GM18867 (cell line): Measurements from ENCODE around the gene PRKCQ.
"Not testable (repeated sequence)": the region's sequence is repeated elsewhere in the genome, so short reads cannot be mapped to it uniquely, and the experiment has no call there.

Experiments used
- ATAC-seq: cut with Tn5 transposase; IDR thresholded peaks from one replicate; pipeline ENCODE4 v1.9.1; 2021; ENCODE audit warnings: mild to moderate bottlenecking, moderate library complexity; ENCODE audit not compliant: unreplicated experiment

Gene PRKCQ

GRCh38 chr10:6395606-6396005 is 184.5 kb downstream of the PRKCQ start:
- ATAC-seq: no peak

GRCh38 chr10:6394084-6394483 is 186.0 kb downstream of the PRKCQ start:
- ATAC-seq: no peak

- no peak for ATAC-seq
Observed at GRCh38 chr10:6393168-6393567, 186.9 kb downstream of the PRKCQ start.

- ATAC-seq: no peak
Observed at GRCh38 chr10:6390213-6390845, 189.7 kb downstream of the PRKCQ start.

GRCh38 chr10:6388261-6388893 is 191.7 kb downstream of the PRKCQ start:
- ATAC-seq: no peak

- ATAC-seq: no peak
Observed at GRCh38 chr10:6386960-6387359, 193.1 kb downstream of the PRKCQ start.

- ATAC-seq: no peak
Observed at GRCh38 chr10:6386346-6386745, 193.7 kb downstream of the PRKCQ start.

- ATAC-seq: no peak
Observed at GRCh38 chr10:6385665-6386064, 194.4 kb downstream of the PRKCQ start.

- no peak for ATAC-seq
Observed at GRCh38 chr10:6384847-6385246, 195.2 kb downstream of the PRKCQ start.

GRCh38 chr10:6384031-6384430 is 196.0 kb downstream of the PRKCQ start:
- ATAC-seq: no peak

- no peak for ATAC-seq
Observed at GRCh38 chr10:6383096-6383812, 196.8 kb downstream of the PRKCQ start.

- peak; percentile 55 for ATAC-seq
Observed at GRCh38 chr10:6382081-6382480, 198.0 kb downstream of the PRKCQ start.

- ATAC-seq: not testable (repeated sequence)
Observed at GRCh38 chr10:6380478-6380877, 199.6 kb downstream of the PRKCQ start.

GRCh38 chr10:6379015-6379776 is 200.9 kb downstream of the PRKCQ start:
- ATAC-seq: no peak
